Keratinocyte (primary cell): Measurements from ENCODE around the gene CBX8.

Source experiments
- EZH2 ChIP-seq: IDR thresholded peaks from one replicate; pipeline ENCODE4 v1.6.1; 2012; ENCODE audit warnings: inconsistent platforms, mild to moderate bottlenecking, low read length, moderate library complexity
- TF ChIP-seq, protein P1 (sequence below), 3 experiments: IDR thresholded peaks in 1 of 3; conservative IDR thresholded peaks in 1 of 3; optimal IDR thresholded peaks in 1 of 3; 2 replicates in 2 of 3; 3 replicates in 1 of 3; pipeline versions ENCODE3 to v1.5.1; 2011; ENCODE audit warnings: low read length in 3 of 3, mild to moderate bottlenecking in 3 of 3, moderate library complexity in 2 of 3, control low read depth in 1 of 3, inconsistent platforms in 1 of 3; ENCODE audit not compliant: insufficient read depth in 2 of 3; ENCODE audit errors: extremely low read depth in 1 of 3

DNA sequence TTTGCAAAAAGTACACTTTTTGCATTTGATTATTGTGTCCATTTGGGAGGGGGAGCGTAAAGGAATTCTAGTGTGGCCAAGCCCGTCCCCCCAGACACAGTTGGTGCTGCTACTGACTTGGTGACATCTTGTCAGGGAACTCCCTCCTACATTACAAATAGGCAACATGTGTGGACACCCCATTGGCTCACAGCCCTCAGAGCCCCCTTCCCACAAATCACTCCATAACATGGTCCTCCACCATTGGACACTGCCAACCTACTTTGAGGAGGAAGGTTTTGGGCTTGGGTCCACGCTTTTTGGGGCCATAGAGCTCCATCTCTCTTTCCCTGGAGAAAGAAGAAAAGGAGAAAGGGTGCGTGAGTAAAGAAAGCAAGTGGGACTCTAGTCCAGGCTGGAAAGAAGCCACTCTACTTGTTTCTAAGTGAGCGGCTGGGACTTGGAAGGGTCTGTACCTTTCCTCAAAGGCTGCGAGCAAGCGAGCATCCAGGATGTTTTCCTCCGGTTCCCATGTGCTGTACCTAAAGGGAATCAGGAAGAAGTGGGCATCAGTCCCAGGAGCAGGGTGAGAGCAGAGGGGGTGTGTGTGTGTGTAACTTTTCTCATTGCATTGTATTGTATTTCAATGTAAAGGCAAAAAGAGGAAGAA lies 958 bp downstream of the CBX8 start:
- TF ChIP-seq, protein P1, sequence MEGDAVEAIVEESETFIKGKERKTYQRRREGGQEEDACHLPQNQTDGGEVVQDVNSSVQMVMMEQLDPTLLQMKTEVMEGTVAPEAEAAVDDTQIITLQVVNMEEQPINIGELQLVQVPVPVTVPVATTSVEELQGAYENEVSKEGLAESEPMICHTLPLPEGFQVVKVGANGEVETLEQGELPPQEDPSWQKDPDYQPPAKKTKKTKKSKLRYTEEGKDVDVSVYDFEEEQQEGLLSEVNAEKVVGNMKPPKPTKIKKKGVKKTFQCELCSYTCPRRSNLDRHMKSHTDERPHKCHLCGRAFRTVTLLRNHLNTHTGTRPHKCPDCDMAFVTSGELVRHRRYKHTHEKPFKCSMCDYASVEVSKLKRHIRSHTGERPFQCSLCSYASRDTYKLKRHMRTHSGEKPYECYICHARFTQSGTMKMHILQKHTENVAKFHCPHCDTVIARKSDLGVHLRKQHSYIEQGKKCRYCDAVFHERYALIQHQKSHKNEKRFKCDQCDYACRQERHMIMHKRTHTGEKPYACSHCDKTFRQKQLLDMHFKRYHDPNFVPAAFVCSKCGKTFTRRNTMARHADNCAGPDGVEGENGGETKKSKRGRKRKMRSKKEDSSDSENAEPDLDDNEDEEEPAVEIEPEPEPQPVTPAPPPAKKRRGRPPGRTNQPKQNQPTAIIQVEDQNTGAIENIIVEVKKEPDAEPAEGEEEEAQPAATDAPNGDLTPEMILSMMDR (optimal IDR thresholded peaks at IDR 0.05 in 1 of 3, IDR thresholded peaks at IDR 0.05 in 1 of 3, conservative IDR thresholded peaks at IDR 0.05 in 1 of 3; ENCODE audit: extremely low read depth in 1 of 3, insufficient read depth in 2 of 3, low read length in 3 of 3) = no peak
- no peak for TF ChIP-seq EZH2
